GM19025 (cell line): Measurements from ENCODE around the gene KRTAP9-1.
"Not testable (repeated sequence)": the region's sequence is repeated elsewhere in the genome, so short reads cannot be mapped to it uniquely, and the experiment has no call there.

Source experiments
- ATAC-seq: cut with Tn5 transposase; IDR thresholded peaks from one replicate; pipeline ENCODE4 v1.9.1; 2021; ENCODE audit warnings: mild to moderate bottlenecking, low read depth, moderate library complexity; ENCODE audit not compliant: unreplicated experiment

KRTAP9-1 gene

GRCh38 chr17:41178341-41178740 lies 11.3 kb upstream of the KRTAP9-1 start:
- ATAC-seq: no peak

DNA sequence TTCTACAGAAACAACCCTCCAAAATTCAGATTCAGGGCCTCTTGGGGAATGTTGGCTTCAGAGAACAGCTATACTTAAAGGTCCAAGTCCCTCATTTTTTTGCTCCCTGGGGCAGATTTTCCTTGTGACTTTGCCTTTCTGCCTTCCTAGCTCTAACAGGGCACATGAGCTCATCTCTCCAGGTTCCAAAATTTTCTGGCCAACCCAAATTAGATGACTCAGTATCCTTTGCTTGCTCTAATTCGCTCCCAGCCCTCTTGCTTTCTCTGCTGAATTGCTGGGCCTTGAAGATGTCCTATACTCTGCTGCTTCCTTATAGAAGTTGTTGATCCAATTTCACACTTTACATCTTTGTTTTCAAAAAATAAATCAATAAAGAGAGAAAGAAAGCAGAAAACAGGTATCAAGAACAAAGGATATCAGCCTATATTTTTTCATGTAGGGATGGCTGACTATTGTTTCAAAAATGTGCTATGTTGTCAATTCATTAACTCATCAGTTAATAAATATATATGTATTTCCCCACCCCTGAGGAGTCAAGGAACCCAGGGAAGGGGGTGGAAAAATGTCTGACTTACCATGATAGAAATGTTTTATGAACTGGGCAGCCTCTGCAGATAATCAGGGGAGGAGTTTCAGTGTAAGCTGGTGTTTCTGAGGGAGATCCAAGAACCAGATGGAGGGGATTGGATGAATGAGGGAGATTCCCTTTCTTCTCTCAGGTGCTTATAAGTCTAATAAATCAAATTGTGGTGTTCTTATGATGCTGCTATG lies 10.7 kb upstream of the KRTAP9-1 start:
- no peak for ATAC-seq

- no peak for ATAC-seq
Observed at GRCh38 chr17:41184480-41184961, 5.2 kb upstream of the KRTAP9-1 start, which contains the start of gene KRTAP4-1. TSS of gene KRTAP4-1 (minus strand) at chr17:41184911. CDS start at chr17:41184854, 57 bp downstream.

DNA sequence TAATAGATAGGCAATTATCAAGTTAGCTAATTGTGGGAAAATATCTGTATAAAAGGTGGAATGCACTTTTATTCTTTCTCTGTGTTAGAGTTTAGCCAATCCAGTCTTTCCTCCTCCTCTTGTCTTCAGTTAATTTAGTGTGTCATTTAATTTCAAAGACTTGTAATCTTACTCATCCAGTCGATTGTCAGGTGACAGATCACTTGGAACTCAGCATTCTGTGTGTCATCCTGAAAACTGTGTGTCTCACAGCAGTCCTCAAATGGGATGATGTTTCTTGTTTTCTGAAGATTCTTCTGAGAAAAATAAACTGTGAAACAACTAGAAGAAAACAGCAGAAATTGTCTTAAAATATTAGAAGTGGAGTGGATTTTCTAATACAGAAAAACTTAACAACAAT lies 4.7 kb upstream of the KRTAP9-1 start:
- no peak for ATAC-seq

DNA sequence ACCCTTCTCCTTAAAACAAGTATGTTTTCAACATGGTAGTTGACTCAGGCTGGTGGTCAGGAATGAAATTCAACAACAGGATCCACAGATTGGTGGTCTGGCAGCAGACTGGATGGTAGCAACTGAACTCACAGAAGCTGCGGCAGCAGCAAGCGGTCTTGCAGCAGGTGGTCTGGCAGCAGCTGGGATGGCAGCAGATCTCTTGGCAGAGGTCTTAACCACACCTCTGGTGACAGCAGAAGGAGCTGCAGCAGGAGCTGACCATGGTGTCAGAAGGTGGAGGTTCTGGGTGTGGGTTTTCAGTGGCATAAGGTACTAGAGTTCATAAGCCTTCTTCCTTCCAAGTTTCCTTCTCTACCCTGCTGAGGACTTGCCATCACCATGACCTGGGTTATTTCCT lies 2.8 kb upstream of the KRTAP9-1 start:
- ATAC-seq: no peak

GRCh38 chr17:41190328-41190727 lies 641 bp downstream of the KRTAP9-1 start:
- no peak for ATAC-seq

DNA sequence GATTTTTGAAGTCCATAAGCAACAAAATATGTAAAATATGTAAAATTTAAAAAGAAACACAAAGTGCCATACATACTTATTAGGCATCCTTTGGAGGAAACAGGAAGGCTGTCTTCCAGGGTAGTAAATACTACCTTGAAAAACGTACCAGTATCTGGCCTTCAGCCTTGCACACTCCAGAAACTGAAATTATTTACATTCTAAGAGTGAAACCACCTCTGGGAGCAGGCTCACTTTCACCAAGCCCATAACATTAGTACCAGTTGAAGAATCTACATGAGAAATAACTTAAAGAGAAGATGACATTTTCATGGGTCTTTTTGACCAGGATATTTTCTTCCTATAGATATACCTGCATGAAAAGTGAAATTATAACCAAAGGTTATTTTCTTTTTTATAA lies 6.4 kb downstream of the KRTAP9-1 start:
- no peak for ATAC-seq

- no peak for ATAC-seq
Observed at GRCh38 chr17:41199421-41200078, 9.9 kb downstream of the KRTAP9-1 start.

- no peak for ATAC-seq
Observed at GRCh38 chr17:41211845-41212466, 22.3 kb downstream of the KRTAP9-1 start.

DNA sequence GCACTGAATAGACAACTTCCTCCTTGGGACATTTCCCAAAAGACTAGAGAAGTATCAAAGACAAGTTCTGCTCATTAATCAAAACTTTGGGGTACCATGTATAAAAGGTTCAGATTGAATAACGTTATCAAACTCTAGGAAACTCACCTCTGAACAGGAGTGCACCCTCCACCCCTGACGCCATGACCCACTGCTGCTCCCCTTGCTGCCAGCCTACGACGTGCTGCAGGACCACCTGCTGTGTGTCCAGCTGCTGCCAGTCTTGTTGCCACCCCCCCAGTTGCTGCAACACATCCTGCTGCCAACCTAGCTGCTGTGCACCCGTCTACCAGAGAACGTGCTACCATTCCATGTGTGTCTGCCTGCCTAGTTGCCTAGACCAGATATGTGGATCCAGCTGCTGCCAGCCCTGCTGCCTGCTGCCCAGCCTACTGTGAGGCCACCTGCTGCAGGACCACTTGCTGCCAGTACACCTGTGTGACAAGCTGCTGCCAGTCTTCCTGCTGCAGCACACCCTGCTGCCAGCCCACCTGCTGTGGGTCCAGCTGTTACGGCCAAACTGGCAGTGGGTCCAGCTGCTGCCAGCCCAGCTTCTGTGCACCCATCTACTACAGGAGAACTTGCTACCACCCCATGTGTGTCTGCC lies 23.0 kb downstream of the KRTAP9-1 start:
- ATAC-seq: no peak

DNA sequence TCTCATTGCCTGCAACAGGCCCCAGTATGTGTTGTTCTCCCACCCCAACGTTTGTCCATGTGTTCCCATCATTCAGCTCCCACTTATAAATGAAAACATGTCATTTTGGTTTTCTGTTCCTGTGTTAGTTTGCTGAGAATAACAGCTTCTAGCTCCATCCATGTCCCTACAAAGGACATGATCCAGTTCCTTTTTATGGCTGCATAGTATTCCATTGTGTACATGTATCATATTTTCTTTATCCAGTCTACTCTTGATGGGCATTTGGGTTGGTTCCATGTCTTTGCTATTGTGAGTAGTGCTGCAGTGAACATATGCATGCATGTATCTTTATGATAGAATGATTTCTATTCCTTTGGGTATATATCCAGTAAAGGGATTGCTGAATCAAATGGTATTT lies 26.0 kb downstream of the KRTAP9-1 start:
- no peak for ATAC-seq

- ATAC-seq: no peak
Observed at GRCh38 chr17:41223821-41224220, 34.1 kb downstream of the KRTAP9-1 start.

DNA sequence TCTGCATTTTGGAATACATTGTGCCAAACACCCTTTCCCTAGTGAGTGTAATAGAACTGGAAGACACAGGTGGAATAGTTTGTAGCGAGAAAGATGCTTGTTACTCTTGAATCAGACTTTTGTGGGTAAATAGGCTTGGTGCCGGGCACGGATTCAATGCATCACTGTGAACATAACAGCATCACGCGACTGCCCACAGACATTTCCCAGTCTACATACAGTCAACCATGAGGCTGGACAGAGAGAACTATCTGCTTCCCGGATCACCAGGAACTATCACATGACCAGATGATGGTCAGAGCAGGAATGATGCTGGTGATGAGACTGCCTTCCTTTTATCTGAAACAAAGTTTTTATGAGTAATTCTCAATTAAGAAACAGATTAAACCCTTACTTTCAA lies 36.4 kb downstream of the KRTAP9-1 start:
- ATAC-seq: no peak

DNA sequence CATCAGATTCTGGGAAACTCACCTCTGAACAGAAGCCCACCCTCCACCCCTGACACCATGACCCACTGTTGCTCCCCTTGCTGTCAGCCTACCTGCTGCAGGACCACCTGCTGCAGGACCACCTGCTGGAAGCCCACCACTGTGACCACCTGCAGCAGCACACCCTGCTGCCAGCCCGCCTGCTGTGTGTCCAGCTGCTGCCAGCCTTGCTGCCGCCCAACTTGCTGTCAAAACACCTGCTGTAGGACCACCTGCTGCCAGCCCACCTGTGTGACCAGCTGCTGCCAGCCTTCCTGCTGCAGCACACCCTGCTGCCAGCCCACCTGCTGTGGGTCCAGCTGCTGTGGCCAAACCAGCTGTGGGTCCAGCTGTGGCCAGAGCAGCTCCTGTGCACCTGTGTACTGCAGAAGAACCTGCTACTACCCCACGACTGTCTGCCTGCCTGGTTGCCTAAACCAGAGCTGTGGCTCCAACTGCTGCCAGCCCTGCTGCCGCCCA lies 37.0 kb downstream of the KRTAP9-1 start, which contains the start of gene KRTAP9-2:
TSS of gene KRTAP9-2 (plus strand) at position 51 of the 498 bp plus-strand sequence. CDS start at position 58, 7 bp downstream.
- not testable (repeated sequence) for ATAC-seq

DNA sequence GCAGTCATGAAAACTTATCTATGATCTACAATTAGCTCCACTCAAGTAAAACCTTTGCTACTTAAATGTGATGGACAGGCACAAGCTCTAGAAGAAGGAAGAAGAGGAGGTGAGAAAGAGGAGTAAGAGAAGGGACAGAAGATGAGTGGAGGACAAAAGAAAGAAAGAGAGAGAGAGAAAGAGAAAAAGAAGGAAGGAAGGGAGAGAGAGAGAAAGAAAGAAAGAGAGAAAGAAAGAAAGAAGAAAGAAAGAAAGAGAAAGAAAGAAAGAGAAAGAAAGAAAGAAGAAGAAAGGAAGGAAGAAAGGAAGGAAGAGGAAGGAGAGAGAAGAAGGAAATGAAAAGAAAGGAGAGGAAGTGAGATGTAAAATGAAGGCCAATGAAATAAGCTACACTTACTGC lies 40.4 kb downstream of the KRTAP9-1 start:
- ATAC-seq: no peak

DNA sequence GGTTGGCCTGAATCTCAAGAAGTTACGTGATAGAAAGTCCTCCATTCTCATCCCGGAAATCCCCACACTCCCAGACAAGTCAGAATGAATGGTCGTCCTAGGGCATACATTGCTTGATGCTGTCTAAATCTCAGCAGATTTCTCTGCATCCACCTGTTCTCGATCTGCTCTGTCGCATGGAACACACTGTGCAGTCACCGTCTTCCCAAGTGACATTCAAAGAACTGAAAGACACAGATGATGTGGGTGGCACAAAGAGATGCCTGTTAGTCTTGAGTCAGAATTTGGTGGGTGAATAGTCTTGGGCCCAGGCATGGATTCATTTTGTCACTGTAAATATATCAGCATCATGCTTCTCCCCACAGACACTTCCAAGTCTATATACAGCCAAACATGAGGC lies 42.0 kb downstream of the KRTAP9-1 start:
- no peak for ATAC-seq

- ATAC-seq: not testable (repeated sequence)
Observed at GRCh38 chr17:41232399-41233105, 42.9 kb downstream of the KRTAP9-1 start, which contains the start of gene KRTAP9-3. TSS of gene KRTAP9-3 (plus strand) at chr17:41232449. CDS start at chr17:41232502, 53 bp downstream.

GRCh38 chr17:41237116-41237515 lies 47.4 kb downstream of the KRTAP9-1 start:
- ATAC-seq: not testable (repeated sequence)

- not testable (repeated sequence) for ATAC-seq
Observed at GRCh38 chr17:41237949-41238437, 48.3 kb downstream of the KRTAP9-1 start, which contains the start of gene KRTAP9-8. TSS of gene KRTAP9-8 (plus strand) at chr17:41237999. CDS start at chr17:41238052, 53 bp downstream.
